Breast epithelium (tissue), 3 donors: ENCODE data around the gene TRPC1.

Source experiments
- POLR2A ChIP-seq: fragments of 450-650 bp; IDR thresholded peaks from one replicate; pipeline ENCODE4 v1.6.1; 2016; ENCODE audit warnings: antibody characterized with exemption, mild to moderate bottlenecking, moderate library complexity
- TF ChIP-seq, protein P1 (sequence below), 3 donors: fragments of 450-650 bp; IDR thresholded peaks; one replicate each; pipeline ENCODE4 v1.5.1; 2016 to 2017; ENCODE audit warnings: antibody characterized with exemption in 3 of 3, mild to moderate bottlenecking in 3 of 3, moderate library complexity in 3 of 3

DNA sequence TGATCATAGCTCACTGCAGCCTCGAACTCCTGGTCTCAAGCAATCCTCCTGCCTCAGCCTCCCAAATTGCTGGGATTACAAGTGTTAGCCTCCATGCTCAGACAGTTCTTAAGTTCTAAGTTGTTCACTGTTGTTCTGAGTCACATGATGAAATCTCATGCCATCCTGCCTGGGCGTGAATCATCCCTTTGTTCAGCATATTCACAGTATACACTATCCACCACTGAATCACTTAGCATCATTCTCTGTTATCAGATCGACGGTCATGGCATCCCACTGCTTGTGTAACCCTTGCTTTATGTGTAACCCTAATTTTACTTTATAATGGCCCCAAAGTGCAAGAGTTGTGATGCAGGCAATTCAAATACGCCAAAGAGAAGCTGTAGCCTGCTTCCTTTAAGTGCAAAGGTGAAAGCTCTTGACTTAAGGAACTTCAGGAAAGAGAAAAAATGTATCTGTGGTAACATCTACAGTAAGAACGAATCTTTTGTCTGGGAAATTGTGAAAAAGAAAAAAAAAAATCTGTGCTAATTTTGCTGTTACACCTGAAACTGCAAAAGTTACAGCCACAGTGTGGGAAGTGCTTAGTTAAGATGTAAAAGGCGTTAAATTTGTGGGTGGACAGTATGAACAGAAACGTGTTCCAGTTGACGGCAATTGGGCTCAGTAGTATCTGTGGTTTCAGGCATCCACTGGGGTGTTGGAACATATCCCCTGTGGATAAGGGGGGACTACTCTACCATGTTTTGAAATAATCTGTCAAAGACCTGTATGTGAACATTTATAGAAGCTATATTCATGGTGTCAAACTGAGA, 84.5 kb downstream of the TRPC1 start:
- no peak for TF ChIP-seq POLR2A
- TF ChIP-seq, protein P1, sequence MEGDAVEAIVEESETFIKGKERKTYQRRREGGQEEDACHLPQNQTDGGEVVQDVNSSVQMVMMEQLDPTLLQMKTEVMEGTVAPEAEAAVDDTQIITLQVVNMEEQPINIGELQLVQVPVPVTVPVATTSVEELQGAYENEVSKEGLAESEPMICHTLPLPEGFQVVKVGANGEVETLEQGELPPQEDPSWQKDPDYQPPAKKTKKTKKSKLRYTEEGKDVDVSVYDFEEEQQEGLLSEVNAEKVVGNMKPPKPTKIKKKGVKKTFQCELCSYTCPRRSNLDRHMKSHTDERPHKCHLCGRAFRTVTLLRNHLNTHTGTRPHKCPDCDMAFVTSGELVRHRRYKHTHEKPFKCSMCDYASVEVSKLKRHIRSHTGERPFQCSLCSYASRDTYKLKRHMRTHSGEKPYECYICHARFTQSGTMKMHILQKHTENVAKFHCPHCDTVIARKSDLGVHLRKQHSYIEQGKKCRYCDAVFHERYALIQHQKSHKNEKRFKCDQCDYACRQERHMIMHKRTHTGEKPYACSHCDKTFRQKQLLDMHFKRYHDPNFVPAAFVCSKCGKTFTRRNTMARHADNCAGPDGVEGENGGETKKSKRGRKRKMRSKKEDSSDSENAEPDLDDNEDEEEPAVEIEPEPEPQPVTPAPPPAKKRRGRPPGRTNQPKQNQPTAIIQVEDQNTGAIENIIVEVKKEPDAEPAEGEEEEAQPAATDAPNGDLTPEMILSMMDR (IDR thresholded peaks at IDR 0.05): no peak
